VCaP (cell line): ENCODE data around the gene OR52K1.
A peak's percentile ranks its signal among the peaks of the same experiment; 100 is the strongest.
"Not testable (repeated sequence)": the region's sequence is repeated elsewhere in the genome, so short reads cannot be mapped to it uniquely, and the experiment has no call there.

Experiments used
- H3K27ac ChIP-seq: fragments of 450-650 bp; 2 replicates; pipeline ENCODE4 v1.5.1; 2017
- TF ChIP-seq, protein P1 (sequence below): fragments of 450-650 bp; conservative IDR thresholded peaks from 2 replicates; pipeline ENCODE4 v1.5.1; 2017; ENCODE audit warnings: mild to moderate bottlenecking, moderate library complexity

The OR52K1 gene

DNA sequence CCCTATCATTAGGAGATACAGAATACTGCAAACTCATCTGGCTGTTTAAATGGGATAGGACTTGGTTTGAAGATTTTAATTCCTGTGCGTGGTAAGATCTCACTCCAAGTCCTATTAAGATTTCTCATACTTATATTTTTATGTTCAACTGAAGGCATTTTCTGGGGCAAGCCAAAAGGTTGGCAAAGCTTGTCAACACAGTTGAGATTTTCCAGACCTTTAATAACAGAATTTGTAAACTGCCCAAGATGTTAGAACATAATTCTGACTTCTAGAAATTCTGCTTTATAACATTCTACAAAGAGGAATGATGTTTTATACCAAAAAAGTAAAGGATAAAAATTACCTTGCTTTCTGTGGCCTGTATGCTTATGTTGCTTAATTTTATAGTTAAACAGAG lies 31.8 kb downstream of the OR52K1 start:
- no peak overlapping the region for H3K27ac ChIP-seq
- TF ChIP-seq, protein P1, sequence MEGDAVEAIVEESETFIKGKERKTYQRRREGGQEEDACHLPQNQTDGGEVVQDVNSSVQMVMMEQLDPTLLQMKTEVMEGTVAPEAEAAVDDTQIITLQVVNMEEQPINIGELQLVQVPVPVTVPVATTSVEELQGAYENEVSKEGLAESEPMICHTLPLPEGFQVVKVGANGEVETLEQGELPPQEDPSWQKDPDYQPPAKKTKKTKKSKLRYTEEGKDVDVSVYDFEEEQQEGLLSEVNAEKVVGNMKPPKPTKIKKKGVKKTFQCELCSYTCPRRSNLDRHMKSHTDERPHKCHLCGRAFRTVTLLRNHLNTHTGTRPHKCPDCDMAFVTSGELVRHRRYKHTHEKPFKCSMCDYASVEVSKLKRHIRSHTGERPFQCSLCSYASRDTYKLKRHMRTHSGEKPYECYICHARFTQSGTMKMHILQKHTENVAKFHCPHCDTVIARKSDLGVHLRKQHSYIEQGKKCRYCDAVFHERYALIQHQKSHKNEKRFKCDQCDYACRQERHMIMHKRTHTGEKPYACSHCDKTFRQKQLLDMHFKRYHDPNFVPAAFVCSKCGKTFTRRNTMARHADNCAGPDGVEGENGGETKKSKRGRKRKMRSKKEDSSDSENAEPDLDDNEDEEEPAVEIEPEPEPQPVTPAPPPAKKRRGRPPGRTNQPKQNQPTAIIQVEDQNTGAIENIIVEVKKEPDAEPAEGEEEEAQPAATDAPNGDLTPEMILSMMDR, result no peak

DNA sequence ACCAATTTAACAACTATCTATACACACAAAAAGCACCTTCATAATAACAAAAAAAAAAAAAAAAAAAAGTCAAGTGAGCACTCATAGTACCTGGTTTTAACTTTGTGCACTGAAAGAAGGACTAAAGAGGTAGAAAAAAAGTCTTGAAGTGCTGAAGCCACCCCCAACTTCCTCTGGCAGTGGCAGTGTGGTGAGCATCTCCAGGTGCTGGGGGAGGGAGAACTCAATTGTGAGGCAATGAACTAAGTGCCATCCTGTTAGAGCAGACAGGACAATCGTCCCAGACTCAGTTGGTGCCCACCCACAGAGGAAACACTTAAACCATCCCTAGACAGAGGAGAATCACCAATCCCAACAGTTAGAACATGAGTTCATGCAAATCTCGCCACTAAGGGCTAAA lies 39.9 kb downstream of the OR52K1 start:
- TF ChIP-seq, protein P1, result no peak
- no peak overlapping the region for H3K27ac ChIP-seq

DNA sequence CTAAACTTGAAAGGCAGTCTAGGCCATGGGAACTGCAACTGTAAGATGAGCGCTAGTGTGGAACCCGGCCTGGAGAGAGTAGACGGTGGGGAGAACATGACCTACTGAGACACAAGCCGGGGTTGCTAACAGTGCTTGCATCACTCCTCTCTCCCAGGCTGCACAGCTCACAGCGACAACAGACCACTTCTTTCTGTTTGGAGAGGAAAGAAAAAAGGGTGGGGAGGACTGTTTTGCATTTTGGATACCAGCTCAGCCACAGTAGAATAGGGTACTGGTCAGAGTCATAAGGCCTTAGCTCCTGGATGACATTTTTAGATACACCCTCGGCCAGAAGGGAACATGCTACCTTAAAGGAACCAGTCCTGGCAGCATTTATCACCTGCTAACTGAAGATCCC lies 40.3 kb downstream of the OR52K1 start:
- TF ChIP-seq, protein P1, result no peak
- H3K27ac ChIP-seq, result no peak overlapping the region

DNA sequence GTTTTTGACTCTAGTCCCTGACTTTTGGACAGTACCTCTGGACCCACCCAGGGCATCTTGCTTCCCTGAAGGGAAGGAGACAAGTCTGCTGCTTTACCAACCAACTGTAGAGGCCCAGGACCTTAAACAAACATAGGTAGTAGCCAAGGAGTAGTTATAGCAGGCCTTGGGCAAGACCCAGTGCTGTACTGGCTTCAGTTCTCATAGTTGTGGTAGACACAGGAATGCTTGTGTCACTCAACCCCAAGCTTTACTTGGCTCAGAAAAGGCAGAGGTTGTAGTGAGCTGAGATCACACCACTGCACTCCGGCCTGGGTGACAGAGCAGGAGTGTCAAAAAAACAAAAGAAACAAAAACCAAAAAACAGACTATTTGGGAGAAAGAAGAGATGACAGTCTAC lies 41.2 kb downstream of the OR52K1 start:
- H3K27ac ChIP-seq, result no peak overlapping the region
- TF ChIP-seq, protein P1, result no peak

DNA sequence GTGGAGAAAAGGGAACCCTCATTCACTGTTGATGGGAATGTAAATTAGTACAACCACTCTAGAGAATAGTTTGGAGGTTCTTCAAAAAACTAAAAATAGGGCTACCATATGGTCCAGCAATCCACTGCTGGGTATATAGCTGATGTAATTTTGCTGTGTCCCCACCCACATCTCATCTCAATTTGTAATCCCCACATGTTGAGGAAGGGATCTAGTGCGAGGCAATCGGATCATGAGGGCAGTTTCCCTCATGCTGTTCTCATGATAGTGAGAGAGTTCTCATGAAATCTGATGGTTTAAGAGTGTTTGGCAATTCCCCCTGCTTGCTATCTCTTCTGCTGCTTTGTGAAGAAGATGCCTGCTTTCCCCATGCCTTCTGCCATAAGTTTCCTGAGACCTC lies 45.5 kb downstream of the OR52K1 start:
- no peak overlapping the region for H3K27ac ChIP-seq
- TF ChIP-seq, protein P1, result no peak

DNA sequence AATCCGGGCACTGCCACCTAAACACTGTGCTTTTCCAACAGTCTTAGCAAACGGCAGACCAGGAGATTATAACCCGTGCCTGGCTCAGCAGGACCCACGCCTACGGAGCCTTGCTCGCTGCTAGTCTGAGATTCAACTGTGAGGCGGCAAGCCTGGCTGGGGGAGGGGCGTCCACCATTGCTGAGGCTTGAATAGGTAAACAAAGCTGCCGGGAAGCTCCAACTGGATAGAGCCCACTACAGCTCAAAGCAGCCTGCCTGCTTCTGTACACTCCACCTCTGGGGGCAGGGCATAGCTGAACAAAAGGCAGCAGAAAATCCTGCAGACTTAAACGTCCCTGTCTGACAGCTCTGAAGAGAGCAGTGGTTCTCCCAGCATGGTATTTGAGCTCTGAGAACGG lies 49.2 kb downstream of the OR52K1 start:
- H3K27ac ChIP-seq, result not testable (repeated sequence)

DNA sequence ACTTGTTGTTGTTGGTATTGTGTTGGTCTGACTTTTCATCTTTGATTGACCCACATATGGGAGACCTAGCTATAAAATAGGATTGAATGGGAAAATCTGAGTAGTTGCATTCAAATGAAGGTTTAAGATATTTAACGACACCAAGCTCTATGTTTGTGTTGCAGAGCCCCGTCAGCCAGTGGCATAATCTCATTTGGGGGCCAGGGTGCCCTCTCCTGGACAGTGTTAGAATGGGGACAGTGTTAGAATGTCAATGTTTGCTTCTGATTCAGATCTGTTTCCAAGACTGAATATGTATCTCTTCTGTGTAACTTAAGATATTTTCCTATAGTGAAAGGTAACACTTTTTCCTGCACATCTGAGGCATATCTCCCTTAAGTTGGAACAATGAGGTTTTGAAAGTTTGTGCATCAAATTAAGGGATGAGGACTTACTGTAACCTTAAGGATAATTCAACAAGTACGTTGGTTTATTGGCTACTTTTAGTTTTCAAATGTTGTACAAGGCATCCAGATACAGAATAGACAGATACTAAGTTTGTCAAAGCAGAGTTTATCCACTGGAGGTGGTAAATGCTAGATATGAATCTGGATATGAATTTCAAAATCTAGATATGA lies 57.3 kb downstream of the OR52K1 start:
- TF ChIP-seq, protein P1, result peak; percentile 85
- H3K27ac ChIP-seq, result no peak overlapping the region

DNA sequence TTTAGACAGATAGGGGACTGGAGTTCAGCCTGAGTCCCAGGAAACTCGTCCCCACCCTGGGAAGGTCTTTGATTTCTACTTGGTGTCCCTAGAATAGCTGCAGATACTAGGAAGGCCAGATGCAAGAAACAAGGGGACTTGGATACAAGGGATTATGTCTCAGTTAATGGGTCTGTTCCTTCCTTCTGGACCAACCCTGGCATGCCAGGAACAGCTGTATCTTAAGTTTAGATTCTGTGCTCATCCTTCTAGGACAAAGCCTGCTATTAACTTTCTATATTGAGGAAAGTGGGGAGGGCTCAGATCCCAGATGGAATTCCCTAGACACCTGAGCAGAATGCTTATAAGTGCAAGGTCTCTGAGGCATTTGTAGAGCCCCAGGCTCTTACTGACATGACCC lies 58.6 kb downstream of the OR52K1 start:
- TF ChIP-seq, protein P1, result no peak

More for the DNA sequence above, 58.6 kb downstream of the OR52K1 start:
- H3K27ac ChIP-seq, result no peak overlapping the region
